Esophagus (tissue), 2 donors: ENCODE measurements around the gene COL15A1. TPM values are rescaled to one million over a fixed set of nuclear protein-coding genes. Genes with fewer than 3 reads are reported as not detected.

Source experiments
- H3K27ac ChIP-seq, 2 donors: one replicate each; pipeline ENCODE4 v1.5.1; 2013; ENCODE audit warnings: low read depth in 2 of 2, mild to moderate bottlenecking in 2 of 2, inconsistent platforms in 1 of 2, low read length in 1 of 2, moderate library complexity in 1 of 2
- H3K27me3 ChIP-seq, 2 donors: one replicate each; pipeline ENCODE4 v1.6.1; 2013; ENCODE audit warnings: low read length in 2 of 2, control low read depth in 1 of 2, mild to moderate bottlenecking in 1 of 2; ENCODE audit not compliant: insufficient read depth in 2 of 2, control insufficient read depth in 1 of 2
- H3K36me3 ChIP-seq, 2 donors: one replicate each; pipeline ENCODE4 v1.6.1; 2013; ENCODE audit warnings: low read length in 1 of 2; ENCODE audit not compliant: control insufficient read depth in 2 of 2, insufficient read depth in 2 of 2
- H3K4me1 ChIP-seq, 2 donors: one replicate each; pipeline ENCODE4 v1.6.1; 2013; ENCODE audit warnings: low read length in 1 of 2; ENCODE audit not compliant: control insufficient read depth in 2 of 2, insufficient read depth in 2 of 2
- H3K4me3 ChIP-seq, 2 donors: one replicate each; pipeline ENCODE4 v1.5.1; 2013; ENCODE audit warnings: low read length in 2 of 2, mild to moderate bottlenecking in 2 of 2, low read depth in 1 of 2, moderate library complexity in 1 of 2
- H3K9me3 ChIP-seq, 2 donors: one replicate each; pipeline ENCODE4 v1.6.1; 2013; ENCODE audit warnings: mild to moderate bottlenecking in 2 of 2, low read depth in 1 of 2, low read length in 1 of 2, moderate library complexity in 1 of 2; ENCODE audit not compliant: control insufficient read depth in 2 of 2, insufficient read depth in 1 of 2
- WGBS, 2 donors: extraction: QIAGEN DNeasy Blood & Tissue Kit; methylation state at CpG; one replicate each; pipeline ENCODE4 v1.1.7; 2013; 5-methylcytosine and 5-hydroxymethylcytosine counted together
- polyA plus RNA-seq, 2 donors: library from polyadenylated mRNA; stranded (reverse); fragments of 200-250 nt; gene quantifications; one replicate each; pipeline ENCODE4 v1.2.3, GENCODE V29; 2013
- donor health status: healthy with polysubstance abuse.
- donor health status: Bipolar disorder and iron deficiency.

COL15A1 gene
- polyA plus RNA-seq, 2 donors: 5.2 to 7.3 TPM

GRCh38 chr9:98953581-98954243, 10.0 kb downstream of the COL15A1 start:
- no peaks in the 10 kb centered on the region for H3K36me3 ChIP-seq
- H3K4me1 ChIP-seq: no peaks in the 10 kb centered on the region
- WGBS, 2 donors: 72 to 84% methylated on average over 2 of the region's 2 CpGs
- peak overlapping the region; percentile 39 to 64 for H3K27ac ChIP-seq
- no peaks in the 10 kb centered on the region for H3K27me3 ChIP-seq
- H3K9me3 ChIP-seq: no peaks in the 10 kb centered on the region
- no peak overlapping the region for H3K4me3 ChIP-seq

- WGBS, 2 donors: 72 to 73% methylated on average over 2 of the region's 2 CpGs
- H3K27ac ChIP-seq: no peak overlapping the region
- H3K4me1 ChIP-seq: no peaks in the 10 kb centered on the region
- H3K27me3 ChIP-seq: no peaks in the 10 kb centered on the region
- no peaks in the 10 kb centered on the region for H3K36me3 ChIP-seq
- H3K4me3 ChIP-seq: no peak overlapping the region
- no peaks in the 10 kb centered on the region for H3K9me3 ChIP-seq
Measured at GRCh38 chr9:98954244-98954610, 10.5 kb downstream of the COL15A1 start.

GRCh38 chr9:98955259-98955658, 11.6 kb downstream of the COL15A1 start:
- Histone ChIP-seq H3K36me3 (no peaks in the 10 kb centered on the region), H3K4me1 (no peaks in the 10 kb centered on the region), H3K27ac (no peak overlapping the region), H3K4me3 (no peak overlapping the region), H3K27me3 (no peaks in the 10 kb centered on the region), H3K9me3 (no peaks in the 10 kb centered on the region)
- 79 to 88% methylated on average over 3 of the region's 3 CpGs for WGBS, 2 donors

GRCh38 chr9:98957826-98958225, 14.1 kb downstream of the COL15A1 start:
- Histone ChIP-seq H3K4me1 (no peaks in the 10 kb centered on the region), H3K27ac (peak overlapping the region; percentile 36 to 69)
- WGBS, 2 donors: 80 to 87% methylated on average over 6 of the region's 6 CpGs

GRCh38 chr9:98958271-98958984, 14.7 kb downstream of the COL15A1 start:
- peak overlapping the region; percentile 49 to 72 for H3K27ac ChIP-seq
- no peak overlapping the region for H3K4me3 ChIP-seq
- H3K27me3 ChIP-seq: no peaks in the 10 kb centered on the region
- H3K36me3 ChIP-seq: no peaks in the 10 kb centered on the region
- H3K4me1 ChIP-seq: no peaks in the 10 kb centered on the region
- peaks cover 0 to 4% of the 10 kb centered on the region in 2 donors for H3K9me3 ChIP-seq
- WGBS, 2 donors: 63 to 65% methylated on average over 10 of the region's 10 CpGs

More at GRCh38 chr9:98957826-98958225, 14.1 kb downstream of the COL15A1 start:
- Histone ChIP-seq H3K9me3 (peaks cover 0 to 4% of the 10 kb centered on the region in 2 donors), H3K36me3 (no peaks in the 10 kb centered on the region), H3K27me3 (no peaks in the 10 kb centered on the region), H3K4me3 (no peak overlapping the region)

- no peaks in the 10 kb centered on the region for H3K36me3 ChIP-seq
- peak overlapping the region in 1 of 2 donors; percentile 24 for H3K27ac ChIP-seq
- 69 to 81% methylated on average over 3 of the region's 3 CpGs for WGBS, 2 donors
- H3K4me3 ChIP-seq: no peak overlapping the region
- H3K4me1 ChIP-seq: peaks cover 0 to under 1% of the 10 kb centered on the region in 2 donors
- no peaks in the 10 kb centered on the region for H3K27me3 ChIP-seq
- H3K9me3 ChIP-seq: peaks cover 0 to 4% of the 10 kb centered on the region in 2 donors
Measured at GRCh38 chr9:98960409-98960808, 16.7 kb downstream of the COL15A1 start.

- H3K27ac ChIP-seq: peak overlapping the region; percentile 40 to 49
- no peak overlapping the region for H3K4me3 ChIP-seq
- H3K36me3 ChIP-seq: no peaks in the 10 kb centered on the region
- WGBS, 2 donors: 74 to 76% methylated on average over 15 to 16 of the region's 16 CpGs
- peaks cover 0 to 2% of the 10 kb centered on the region in 2 donors for H3K4me1 ChIP-seq
- H3K27me3 ChIP-seq: no peaks in the 10 kb centered on the region
- peaks cover 0 to 4% of the 10 kb centered on the region in 2 donors for H3K9me3 ChIP-seq
Measured at GRCh38 chr9:98961513-98962180, 17.9 kb downstream of the COL15A1 start.

GRCh38 chr9:98962181-98962560, 18.5 kb downstream of the COL15A1 start:
- Histone ChIP-seq H3K4me1 (peaks cover 0 to 2% of the 10 kb centered on the region in 2 donors), H3K9me3 (peaks cover 0 to 4% of the 10 kb centered on the region in 2 donors), H3K27me3 (no peaks in the 10 kb centered on the region), H3K27ac (no peak overlapping the region), H3K36me3 (no peaks in the 10 kb centered on the region), H3K4me3 (no peak overlapping the region)
- WGBS, 2 donors: 59 to 79% methylated on average over 7 of the region's 7 CpGs

- Histone ChIP-seq H3K36me3 (no peaks in the 10 kb centered on the region), H3K4me3 (no peak overlapping the region), H3K4me1 (peaks cover 0 to 2% of the 10 kb centered on the region in 2 donors), H3K27ac (peak overlapping the region in 1 of 2 donors; percentile 5), H3K27me3 (no peaks in the 10 kb centered on the region), H3K9me3 (peaks cover 0 to 4% of the 10 kb centered on the region in 2 donors)
- WGBS, 2 donors: 68 to 73% methylated on average over 5 of the region's 5 CpGs
Measured at GRCh38 chr9:98962861-98963260, 19.2 kb downstream of the COL15A1 start.
